ENCODE measurements around the gene DHX34.

DHX34 gene

DNA sequence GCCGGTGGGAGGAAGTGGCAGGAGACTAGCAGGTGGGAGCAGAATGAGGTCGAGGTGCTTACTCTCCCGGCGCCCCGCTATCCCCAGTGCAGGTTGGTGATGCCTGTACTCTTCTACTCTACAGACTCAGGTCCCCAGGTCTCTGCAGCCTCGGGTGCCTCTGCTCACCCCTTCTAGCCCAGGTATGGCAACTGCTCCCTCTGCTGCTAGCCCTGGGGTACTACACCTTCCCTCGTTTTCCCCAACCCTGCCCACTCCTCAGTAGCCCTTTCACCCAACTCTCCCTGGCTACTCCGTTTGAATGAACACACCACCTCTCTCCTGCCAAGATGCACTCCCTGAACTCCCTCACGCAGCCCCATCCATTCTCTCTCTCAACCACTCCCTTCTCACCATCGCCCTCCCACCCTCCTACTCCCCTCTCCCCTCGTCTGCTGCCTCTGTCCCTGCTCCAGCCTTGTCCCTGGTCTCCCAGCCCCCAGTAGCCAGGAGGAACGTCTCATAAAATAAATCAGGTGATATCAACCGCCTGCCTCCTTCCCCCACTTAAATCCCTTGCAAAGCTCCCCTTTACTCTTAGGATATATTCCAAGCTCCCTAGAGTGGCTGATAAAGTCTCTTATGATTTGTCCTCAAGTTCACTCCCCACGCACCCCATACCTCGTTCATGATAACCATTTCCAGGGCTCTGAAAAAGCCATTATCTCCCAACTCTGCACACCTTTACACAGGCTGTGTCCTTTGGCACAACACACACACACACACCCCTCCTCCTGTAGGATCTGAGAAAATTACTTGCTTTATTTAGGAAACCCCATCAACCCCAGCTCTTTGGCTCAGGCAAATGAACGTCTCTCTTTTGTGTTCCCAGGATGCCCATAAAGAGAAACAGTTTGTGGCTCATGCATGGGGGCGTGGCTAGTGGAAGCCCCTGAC lies 78.4 kb downstream of the DHX34 start:
- DNase-seq (ENCODE audit: low read depth, low spot score), result no peak
- peak overlapping the region; percentile 51 for H3K4me3 ChIP-seq (ENCODE audit: low read depth, low read length)
- ChIA-PET POLR2A (interaction anchor here (1.0 to 1.1 kb wide), 2 partner anchors 292 to 324 kb away, joined by 3 read pairs; no protein-coding TSS in a partner anchor), CTCF (interaction anchor here (0.7 to 16.6 kb wide), 34 partner anchors 8 to 414 kb away, joined by 3 to 867 read pairs (median 4); partner anchors contain the start of genes DHX34, EHD2, INAFM1 and KPTN)
- TF ChIP-seq, protein P1, sequence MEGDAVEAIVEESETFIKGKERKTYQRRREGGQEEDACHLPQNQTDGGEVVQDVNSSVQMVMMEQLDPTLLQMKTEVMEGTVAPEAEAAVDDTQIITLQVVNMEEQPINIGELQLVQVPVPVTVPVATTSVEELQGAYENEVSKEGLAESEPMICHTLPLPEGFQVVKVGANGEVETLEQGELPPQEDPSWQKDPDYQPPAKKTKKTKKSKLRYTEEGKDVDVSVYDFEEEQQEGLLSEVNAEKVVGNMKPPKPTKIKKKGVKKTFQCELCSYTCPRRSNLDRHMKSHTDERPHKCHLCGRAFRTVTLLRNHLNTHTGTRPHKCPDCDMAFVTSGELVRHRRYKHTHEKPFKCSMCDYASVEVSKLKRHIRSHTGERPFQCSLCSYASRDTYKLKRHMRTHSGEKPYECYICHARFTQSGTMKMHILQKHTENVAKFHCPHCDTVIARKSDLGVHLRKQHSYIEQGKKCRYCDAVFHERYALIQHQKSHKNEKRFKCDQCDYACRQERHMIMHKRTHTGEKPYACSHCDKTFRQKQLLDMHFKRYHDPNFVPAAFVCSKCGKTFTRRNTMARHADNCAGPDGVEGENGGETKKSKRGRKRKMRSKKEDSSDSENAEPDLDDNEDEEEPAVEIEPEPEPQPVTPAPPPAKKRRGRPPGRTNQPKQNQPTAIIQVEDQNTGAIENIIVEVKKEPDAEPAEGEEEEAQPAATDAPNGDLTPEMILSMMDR (IDR thresholded peaks at IDR 0.05; ENCODE audit: insufficient read depth, low read length, missing control alignments), result peak; percentile 87

DNA sequence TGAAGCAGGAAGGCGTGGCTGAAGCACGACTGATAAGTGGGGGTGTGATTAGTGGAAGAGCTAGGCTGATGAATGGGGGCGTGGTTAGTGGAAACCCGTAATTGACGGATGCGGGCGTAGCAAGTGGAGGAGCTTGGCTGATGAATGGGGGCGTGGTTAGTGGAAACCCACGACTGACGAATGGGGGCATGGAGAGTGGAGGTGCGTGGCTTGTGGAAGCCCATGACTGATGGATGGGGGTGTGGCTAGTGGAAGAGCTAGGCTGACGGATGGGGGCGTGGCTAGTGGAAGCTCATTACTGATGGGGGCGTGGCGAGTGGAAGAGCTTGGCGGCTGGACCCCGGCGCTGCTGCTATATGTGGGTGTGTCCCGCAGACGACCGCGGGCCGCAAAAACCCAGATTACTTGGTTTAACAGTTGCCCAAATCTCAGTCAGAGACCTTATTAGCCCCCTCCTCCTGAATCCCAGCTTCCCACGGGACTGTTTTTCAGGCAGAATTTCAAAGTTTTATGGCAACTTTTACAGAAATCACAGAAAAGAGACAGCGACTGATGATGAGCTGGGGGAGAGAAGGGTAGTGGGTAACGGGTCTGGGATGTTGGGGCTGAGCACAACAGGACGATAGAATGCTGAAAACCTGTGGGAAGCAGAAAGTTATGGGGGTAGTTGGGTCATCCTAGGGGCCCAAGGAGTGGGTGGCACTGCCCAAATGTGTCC lies 79.2 kb downstream of the DHX34 start:
- TF ChIP-seq, protein P1 (IDR thresholded peaks at IDR 0.05; ENCODE audit: insufficient read depth, low read length, missing control alignments), result no peak
- peak; percentile 75 for DNase-seq (ENCODE audit: low read depth, low spot score)
- peak overlapping the region; percentile 51 for H3K4me3 ChIP-seq (ENCODE audit: low read depth, low read length)
- ChIA-PET POLR2A (interaction anchor here (1.0 to 1.1 kb wide), 2 partner anchors 291 to 323 kb away, joined by 3 read pairs; no protein-coding TSS in a partner anchor), CTCF (interaction anchor here (0.7 to 16.6 kb wide), 38 partner anchors 9 to 415 kb away, joined by 3 to 867 read pairs (median 4); partner anchors contain the start of genes DHX34, EHD2, INAFM1 and KPTN)

- ChIA-PET CTCF (interaction anchor here (0.8 to 16.6 kb wide), 23 partner anchors 8 to 357 kb away, joined by 3 to 867 read pairs (median 5); partner anchors contain the start of genes DHX34, EHD2 and KPTN), POLR2A (no interaction called here)
- no peak overlapping the region for H3K4me3 ChIP-seq (ENCODE audit: low read depth, low read length)
- no peak for DNase-seq (ENCODE audit: low read depth, low spot score)
- TF ChIP-seq, protein P1 (IDR thresholded peaks at IDR 0.05; ENCODE audit: insufficient read depth, low read length, missing control alignments), result no peak
These were observed 80.2 kb downstream of the DHX34 start for GRCh38 chr19:47429140-47429793.

DNA sequence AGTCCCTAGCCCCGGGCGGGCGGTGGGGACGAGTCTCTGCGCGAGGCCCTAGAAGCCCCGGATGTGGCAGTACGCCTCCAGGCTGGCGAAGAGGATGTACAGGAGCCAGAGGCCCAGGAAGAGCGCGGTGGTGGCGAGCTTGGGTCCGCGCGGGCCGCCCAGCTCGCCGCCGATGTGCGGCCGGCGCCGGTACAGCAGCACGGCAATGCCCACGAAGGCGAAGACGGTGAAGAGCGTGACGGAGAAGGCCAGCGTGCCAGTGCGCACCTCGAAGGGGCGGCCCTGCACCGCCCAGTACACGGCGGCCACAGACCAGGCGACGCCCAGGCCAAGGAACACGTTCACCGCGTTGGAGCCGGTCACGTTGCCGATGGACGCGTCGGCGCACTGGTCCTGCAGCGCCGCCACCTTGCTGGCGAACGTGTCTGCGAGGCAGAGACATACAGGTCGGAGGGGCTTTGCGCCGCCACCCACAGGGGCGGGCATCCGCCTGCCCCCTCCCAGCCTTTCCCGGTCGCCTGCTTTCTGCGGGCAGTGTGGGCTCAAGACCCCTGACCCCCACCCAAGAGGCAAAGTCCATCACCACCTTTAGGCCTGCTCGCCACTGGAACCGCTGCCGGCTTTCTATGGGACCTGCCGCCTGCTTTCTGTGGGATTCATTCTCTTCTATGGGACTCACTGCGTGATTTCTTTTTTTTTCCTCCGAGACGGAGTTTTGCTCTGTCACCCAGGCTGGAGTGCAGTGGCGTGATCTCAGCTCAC lies 81.1 kb downstream of the DHX34 start:
- ChIA-PET POLR2A (no interaction called here), CTCF (interaction anchor here (0.9 to 16.6 kb wide), 10 partner anchors 7 to 277 kb away, joined by 3 to 867 read pairs (median 6); partner anchors contain the start of gene EHD2)
- no peak for DNase-seq (ENCODE audit: low read depth, low spot score)
- H3K4me3 ChIP-seq (ENCODE audit: low read depth, low read length), result peak overlapping the region; percentile 30
- TF ChIP-seq, protein P1 (IDR thresholded peaks at IDR 0.05; ENCODE audit: insufficient read depth, low read length, missing control alignments), result peak; percentile 8

DNA sequence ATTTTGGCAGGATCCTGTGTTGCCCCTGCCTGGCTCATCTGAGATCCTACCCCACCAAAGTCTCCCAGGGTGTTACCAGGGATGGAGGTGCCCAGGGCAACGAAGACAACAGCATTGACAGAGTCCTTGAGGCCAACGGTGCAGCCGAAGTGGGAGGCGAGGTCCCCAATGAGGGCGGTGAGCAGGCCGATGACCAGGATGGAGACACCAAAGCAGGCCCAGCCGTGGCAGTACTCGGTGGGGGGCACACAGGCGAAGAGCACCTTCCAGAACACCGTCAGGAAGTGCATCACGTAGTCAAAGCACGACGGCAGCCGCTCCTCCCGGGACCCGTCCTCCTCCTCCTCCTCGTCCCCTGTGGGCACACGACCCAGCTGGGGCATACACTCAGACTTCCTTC lies 83.0 kb downstream of the DHX34 start:
- TF ChIP-seq, protein P1 (IDR thresholded peaks at IDR 0.05; ENCODE audit: insufficient read depth, low read length, missing control alignments), result no peak
- no peak for DNase-seq (ENCODE audit: low read depth, low spot score)
- no peak overlapping the region for H3K4me3 ChIP-seq (ENCODE audit: low read depth, low read length)
- ChIA-PET CTCF (interaction anchor here (0.7 to 16.6 kb wide), 5 partner anchors 9 to 275 kb away, joined by 3 to 867 read pairs (median 3); partner anchors contain the start of gene EHD2), POLR2A (no interaction called here)

Measured in AG04449 (cell line).